GM18511 (cell line): ENCODE results near the gene BIN1.

Experiments used
- ATAC-seq: cut with Tn5 transposase; IDR thresholded peaks from one replicate; pipeline ENCODE4 v1.9.1; 2021; ENCODE audit warnings: mild to moderate bottlenecking, moderate library complexity; ENCODE audit not compliant: unreplicated experiment

The BIN1 gene

GRCh38 chr2:127106991-127107621 is at the start of gene BIN1:
BIN1 (minus strand) TSS chr2:127107154; CDS start chr2:127106943, 211 bp downstream.
- ATAC-seq: peak; percentile 85

- ATAC-seq: no peak
These were observed 49.0 kb upstream of the BIN1 start for GRCh38 chr2:127155947-127156346.

GRCh38 chr2:127155028-127155581 is 48.2 kb upstream of the BIN1 start:
- ATAC-seq: no peak

- no peak for ATAC-seq
These were observed 47.4 kb upstream of the BIN1 start for GRCh38 chr2:127154396-127154795.

GRCh38 chr2:127153691-127154158 is 46.8 kb upstream of the BIN1 start:
- no peak for ATAC-seq

- no peak for ATAC-seq
These were observed 44.0 kb upstream of the BIN1 start for GRCh38 chr2:127150996-127151395.

GRCh38 chr2:127149384-127149783 is 42.4 kb upstream of the BIN1 start:
- ATAC-seq: no peak

GRCh38 chr2:127146820-127147502 is 40.0 kb upstream of the BIN1 start:
- ATAC-seq: no peak

- no peak for ATAC-seq
These were observed 39.2 kb upstream of the BIN1 start for GRCh38 chr2:127146071-127146725.

GRCh38 chr2:127145280-127145895 is 38.4 kb upstream of the BIN1 start:
- no peak for ATAC-seq

- ATAC-seq: no peak
These were observed 37.2 kb upstream of the BIN1 start for GRCh38 chr2:127143841-127144782.

GRCh38 chr2:127142663-127143630 is 36.0 kb upstream of the BIN1 start:
- no peak for ATAC-seq

- no peak for ATAC-seq
These were observed 33.6 kb upstream of the BIN1 start for GRCh38 chr2:127140538-127140937.

GRCh38 chr2:127139766-127140165 is 32.8 kb upstream of the BIN1 start:
- no peak for ATAC-seq

GRCh38 chr2:127138281-127138680 is 31.3 kb upstream of the BIN1 start:
- no peak for ATAC-seq

- no peak for ATAC-seq
These were observed 30.8 kb upstream of the BIN1 start for GRCh38 chr2:127137741-127138140.

GRCh38 chr2:127137225-127137624 is 30.3 kb upstream of the BIN1 start:
- no peak for ATAC-seq

GRCh38 chr2:127134833-127135830 is 28.2 kb upstream of the BIN1 start:
- peak; percentile 57 for ATAC-seq
